Stimulated activated naive CD8-positive, alpha-beta T cell treated with anti-CD3 and anti-CD28 coated beads, Interleukin-15, Interleukin-2, amounts not matched to agents 100 U/mL and 50 U/mL, for 24 hours (primary cell): ENCODE results near the gene PTH1R.

Source experiments
- ATAC-seq: fragments of 150-1000 bp; cut with Tn5 transposase; one replicate; pipeline ENCODE4 v1.10.0; 2021
- DNase-seq: peaks from one replicate; pipeline ENCODE4 v3.0.0; 2021

PTH1R gene

GRCh38 chr3:46883054-46883829, 5.7 kb downstream of the PTH1R start:
- DNase-seq (no peak), ATAC-seq (peak; percentile 22)

DNA sequence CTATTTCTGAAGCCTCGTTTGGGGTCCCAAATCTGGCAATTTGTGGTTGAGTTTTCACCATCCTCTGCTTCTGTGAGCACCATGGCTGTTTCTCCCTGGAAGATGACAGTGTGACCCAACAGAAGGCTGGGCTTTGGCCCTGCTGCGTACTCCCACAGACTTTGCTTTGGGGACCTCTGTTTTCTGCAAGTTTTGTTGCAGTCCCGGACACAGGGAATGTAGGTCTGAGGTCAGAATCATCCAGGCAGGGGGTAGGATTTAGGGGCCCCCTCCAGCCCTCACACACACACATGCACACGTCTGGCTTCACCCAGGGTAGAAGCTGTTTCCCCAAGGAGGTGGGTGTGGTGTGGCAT, 6.3 kb downstream of the PTH1R start:
- ATAC-seq (no peak), DNase-seq (no peak)

GRCh38 chr3:46884427-46884826, 6.9 kb downstream of the PTH1R start:
- ATAC-seq, result no peak

DNA sequence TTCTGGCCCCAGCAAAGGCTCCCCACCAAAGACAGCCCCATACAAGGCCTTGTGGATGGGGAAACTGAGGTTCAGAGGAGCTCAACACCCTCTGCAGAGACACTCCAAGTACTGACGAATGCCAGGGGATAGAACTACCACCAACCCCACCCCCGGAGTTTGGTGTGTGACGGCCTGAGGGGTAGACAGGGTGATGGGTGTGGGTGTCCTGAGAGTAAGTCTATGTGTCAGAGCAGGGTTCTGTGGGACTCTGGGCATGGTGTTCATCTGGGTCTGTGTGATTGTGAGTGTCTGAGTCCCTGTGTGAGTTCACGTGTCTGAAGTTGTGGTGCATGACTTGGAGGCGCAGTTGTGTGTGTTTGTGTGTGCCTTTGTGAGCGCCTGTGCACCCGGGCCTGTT, 7.4 kb downstream of the PTH1R start:
- DNase-seq (no peak), ATAC-seq (no peak)

More at GRCh38 chr3:46884427-46884826, 6.9 kb downstream of the PTH1R start:
- no peak for DNase-seq

GRCh38 chr3:46885612-46886011, 8.1 kb downstream of the PTH1R start:
- DNase-seq (no peak), ATAC-seq (no peak)

- no peak for DNase-seq
These were observed 10.5 kb downstream of the PTH1R start for GRCh38 chr3:46887980-46888494.

GRCh38 chr3:46888705-46889104, 11.2 kb downstream of the PTH1R start:
- ATAC-seq (no peak), DNase-seq (no peak)

More at GRCh38 chr3:46887980-46888494, 10.5 kb downstream of the PTH1R start:
- no peak for ATAC-seq

DNA sequence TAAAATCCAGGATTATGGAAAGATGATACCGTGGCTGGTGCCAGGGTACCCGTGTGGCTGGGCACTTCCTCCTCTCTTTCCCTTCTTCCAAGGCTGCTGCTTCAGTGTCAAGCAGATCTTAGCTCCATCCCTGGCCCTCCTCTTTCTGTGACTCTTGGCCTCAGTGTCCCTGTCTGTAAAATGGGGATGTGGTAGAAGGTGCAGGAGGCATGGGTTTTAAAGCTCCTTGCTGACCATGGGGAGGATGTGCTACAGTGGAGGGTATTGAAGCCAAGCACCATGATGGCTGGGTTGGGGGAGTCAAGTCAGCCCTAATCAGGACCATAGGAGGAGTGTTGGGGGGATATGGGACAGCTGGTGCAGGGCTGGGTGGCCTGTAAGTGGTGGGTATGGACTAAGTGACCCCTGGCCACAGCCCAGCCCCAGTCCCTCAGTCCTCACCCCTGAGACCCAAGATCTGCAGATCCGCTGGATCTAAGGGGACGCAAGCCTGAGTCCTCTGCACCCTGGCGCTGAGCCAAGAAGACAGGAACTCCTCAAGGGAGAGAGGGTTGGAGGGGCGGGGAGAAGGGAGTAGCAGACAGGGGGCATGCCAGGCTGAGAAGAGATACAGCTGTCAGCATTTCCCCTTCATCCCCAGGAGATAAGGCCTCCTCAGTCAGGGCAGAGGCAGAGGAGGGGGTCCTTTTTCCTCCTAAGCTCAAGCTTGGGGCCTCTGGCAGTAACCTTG, 12.0 kb downstream of the PTH1R start:
- ATAC-seq, result no peak
- DNase-seq, result no peak

- DNase-seq, result no peak
- no peak for ATAC-seq
These were observed 12.6 kb downstream of the PTH1R start for GRCh38 chr3:46890132-46890531.

GRCh38 chr3:46891132-46891531, 13.6 kb downstream of the PTH1R start:
- DNase-seq (no peak), ATAC-seq (no peak)

DNA sequence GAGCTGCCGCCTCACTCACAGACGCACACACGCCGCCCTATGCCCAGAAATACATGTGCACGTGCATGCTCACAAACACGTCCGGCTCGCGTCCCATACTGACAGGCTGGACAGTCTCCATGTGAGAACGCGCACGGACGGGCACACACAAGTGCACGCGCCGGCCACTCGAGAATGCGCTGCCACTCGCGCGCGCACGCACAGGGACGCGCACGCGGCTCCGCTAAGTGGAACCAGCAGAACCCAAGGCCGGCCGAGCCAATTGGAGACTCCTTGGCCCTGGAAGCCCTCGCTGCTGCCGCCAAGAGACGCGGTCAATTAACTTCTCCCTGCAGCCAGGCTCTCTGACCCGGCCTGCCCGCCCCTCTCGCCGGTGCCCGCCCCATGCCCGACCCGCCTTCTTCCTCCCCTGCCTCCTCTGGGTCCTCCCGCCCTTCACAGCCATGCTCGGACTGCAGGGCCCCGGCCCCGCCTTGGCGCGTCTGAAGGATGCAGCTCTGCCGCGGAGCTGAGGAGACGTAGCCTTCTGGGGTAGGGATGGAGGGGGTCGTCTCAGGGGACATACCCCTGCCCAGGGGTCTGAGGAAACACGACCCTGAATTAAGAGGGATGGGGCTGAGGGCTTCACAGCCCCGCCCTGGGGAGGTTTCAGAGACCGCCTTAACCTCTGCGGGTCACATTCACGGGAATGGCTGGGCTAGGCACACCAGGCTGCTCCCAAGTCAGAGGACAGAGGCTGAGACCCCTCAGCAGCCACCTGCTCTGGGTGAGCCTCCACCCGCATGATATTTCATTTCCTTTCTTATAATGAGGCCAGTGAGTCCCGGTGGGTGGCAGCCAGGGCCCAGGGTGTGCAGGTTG, 15.0 kb downstream of the PTH1R start:
- ATAC-seq (peak; percentile 24), DNase-seq (no peak)

- DNase-seq (no peak), ATAC-seq (no peak)
These were observed 15.7 kb downstream of the PTH1R start for GRCh38 chr3:46893146-46893748.

DNA sequence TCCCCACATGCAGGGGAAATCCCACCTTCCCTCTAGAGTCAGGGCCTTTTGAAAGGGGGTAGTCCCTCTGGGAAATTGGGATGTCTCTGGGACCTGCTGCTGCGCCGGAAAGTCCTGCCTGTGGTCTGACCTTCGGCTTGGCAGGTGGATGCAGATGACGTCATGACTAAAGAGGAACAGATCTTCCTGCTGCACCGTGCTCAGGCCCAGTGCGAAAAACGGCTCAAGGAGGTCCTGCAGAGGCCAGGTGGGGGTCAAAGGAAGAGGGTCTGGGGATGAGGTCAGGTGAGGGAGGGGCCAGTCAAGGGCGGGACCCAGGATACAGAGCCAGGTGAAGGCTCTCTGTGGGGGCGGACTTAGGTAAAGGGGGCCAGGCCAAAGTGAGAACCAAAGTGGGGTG, 16.2 kb downstream of the PTH1R start:
- DNase-seq, result no peak
- ATAC-seq, result no peak

DNA sequence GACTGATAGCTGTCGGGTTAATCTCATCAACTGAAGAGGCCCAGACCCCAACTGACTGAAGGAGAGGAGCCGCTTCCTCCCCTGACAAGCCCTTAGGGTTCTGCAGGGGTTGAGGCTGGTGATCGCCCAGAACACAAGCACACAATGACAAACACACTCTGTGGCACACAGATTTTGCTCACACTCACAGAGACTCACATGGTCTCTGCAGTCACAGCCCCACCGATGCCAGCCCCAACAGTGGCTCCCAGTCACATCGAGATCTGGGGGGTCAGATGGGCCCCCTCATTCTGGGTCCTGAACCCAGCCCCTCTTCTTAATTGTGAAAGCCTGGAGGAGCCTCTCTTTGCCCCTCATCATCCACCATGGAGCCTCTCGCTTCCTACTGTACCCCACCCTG, 16.7 kb downstream of the PTH1R start:
- DNase-seq, result no peak
- no peak for ATAC-seq

DNA sequence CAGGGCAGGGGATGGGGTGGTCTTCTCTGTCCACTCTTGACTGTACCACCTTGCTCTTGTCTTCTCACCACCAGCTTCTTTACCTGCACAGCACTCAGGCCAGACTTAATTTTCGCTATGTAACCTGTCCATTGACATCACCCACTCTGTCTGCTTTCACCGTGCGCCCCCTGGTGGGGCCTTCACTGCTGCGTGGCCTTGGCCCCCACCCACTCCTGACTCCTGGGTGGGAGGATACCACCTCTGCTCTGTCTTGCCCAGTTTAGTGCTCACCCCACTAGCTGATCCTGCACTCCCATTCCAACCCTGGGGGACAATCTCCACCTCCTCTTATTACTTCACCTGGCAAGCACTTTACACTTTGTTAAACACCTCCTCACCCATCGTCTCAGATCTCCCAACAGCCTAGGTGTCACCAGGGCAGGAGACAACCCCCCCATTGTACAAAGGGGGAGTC, 17.7 kb downstream of the PTH1R start:
- peak; percentile 86 for DNase-seq
- peak; percentile 77 for ATAC-seq

GRCh38 chr3:46895761-46896160, 18.2 kb downstream of the PTH1R start:
- no peak for ATAC-seq
- no peak for DNase-seq

DNA sequence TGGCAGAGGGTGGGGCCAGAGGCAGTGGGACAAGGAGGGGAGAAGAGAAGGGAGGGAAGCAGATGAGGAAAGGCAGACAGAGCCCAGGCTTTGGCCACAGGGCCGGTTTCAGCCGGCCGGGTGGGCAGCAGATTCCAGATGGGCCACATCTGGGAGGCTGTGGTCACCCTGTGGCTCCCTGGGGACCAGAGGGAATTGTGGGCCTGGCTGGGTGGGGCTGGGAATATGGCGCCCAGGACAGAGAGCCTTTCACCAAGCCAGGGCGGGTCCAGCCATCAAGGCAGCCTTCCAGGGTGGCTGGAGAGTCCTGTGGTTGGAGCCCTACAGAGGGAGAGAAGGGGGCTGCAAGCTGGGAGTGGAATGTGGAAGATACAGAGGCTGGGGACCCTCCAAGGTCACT, 18.9 kb downstream of the PTH1R start:
- ATAC-seq (no peak), DNase-seq (no peak)

GRCh38 chr3:46897031-46897430, 19.5 kb downstream of the PTH1R start:
- ATAC-seq, result no peak

GRCh38 chr3:46897829-46898320, 20.4 kb downstream of the PTH1R start:
- DNase-seq (no peak), ATAC-seq (no peak)

More at GRCh38 chr3:46897031-46897430, 19.5 kb downstream of the PTH1R start:
- DNase-seq, result no peak

- no peak for ATAC-seq
- DNase-seq, result no peak
These were observed 21.0 kb downstream of the PTH1R start for GRCh38 chr3:46898321-46899150.
